OCI-LY3 (cell line): ENCODE measurements around the gene LTA4H.

Source experiments
- CTCF ChIP-seq: fragments of 200-600, 300-600 bp; sonication (generic); IDR thresholded peaks from 2 replicates; pipeline ENCODE4 v1.5.1; 2014; ENCODE audit warnings: antibody characterized with exemption, low read length, low read depth
- EZH2phosphoT487 ChIP-seq: fragments of 200-600 bp; shearing (Covaris generic); IDR thresholded peaks from 2 replicates; pipeline ENCODE4 v1.6.1; 2018; ENCODE audit warnings: antibody characterized with exemption, mixed run types, low read depth

- TF ChIP-seq CTCF (no peak), EZH2phosphoT487 (no peak)
Observed at GRCh38 chr12:95974358-95974757, 61.0 kb downstream of the LTA4H start.
